C4-2B (cell line): ENCODE data around the gene DPP4.
"Not testable (repeated sequence)": the region's sequence is repeated elsewhere in the genome, so short reads cannot be mapped to it uniquely, and the experiment has no call there.

Experiments
- ZFX ChIP-seq: fragments of 450-650 bp; IDR thresholded peaks from 2 replicates; pipeline ENCODE4 v1.6.1; 2017
- TF ChIP-seq, protein P1 (sequence below): fragments of 450-650 bp; conservative IDR thresholded peaks from 2 replicates; pipeline ENCODE4 v1.5.1; 2017; ENCODE audit warnings: mild to moderate bottlenecking

DNA sequence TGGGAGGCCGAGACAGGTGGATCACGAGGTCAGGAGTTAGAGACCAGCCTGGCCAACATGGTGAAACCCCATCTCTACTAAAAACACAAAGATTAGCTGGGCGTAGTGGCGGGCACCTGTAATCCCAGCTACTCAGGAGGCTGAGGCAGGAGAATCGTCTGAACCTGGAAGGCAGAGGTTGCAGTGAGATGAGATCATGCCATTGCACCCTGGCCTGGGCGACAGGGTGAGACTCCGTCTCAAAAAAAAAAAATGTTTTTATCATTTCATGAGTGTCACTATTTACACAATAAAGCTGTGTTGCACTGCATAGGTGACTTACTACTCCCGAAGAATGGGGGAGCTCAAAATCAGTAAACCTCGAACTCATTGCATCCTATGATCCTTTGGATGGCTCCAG is 120.6 kb downstream of the DPP4 start:
- TF ChIP-seq, protein P1, sequence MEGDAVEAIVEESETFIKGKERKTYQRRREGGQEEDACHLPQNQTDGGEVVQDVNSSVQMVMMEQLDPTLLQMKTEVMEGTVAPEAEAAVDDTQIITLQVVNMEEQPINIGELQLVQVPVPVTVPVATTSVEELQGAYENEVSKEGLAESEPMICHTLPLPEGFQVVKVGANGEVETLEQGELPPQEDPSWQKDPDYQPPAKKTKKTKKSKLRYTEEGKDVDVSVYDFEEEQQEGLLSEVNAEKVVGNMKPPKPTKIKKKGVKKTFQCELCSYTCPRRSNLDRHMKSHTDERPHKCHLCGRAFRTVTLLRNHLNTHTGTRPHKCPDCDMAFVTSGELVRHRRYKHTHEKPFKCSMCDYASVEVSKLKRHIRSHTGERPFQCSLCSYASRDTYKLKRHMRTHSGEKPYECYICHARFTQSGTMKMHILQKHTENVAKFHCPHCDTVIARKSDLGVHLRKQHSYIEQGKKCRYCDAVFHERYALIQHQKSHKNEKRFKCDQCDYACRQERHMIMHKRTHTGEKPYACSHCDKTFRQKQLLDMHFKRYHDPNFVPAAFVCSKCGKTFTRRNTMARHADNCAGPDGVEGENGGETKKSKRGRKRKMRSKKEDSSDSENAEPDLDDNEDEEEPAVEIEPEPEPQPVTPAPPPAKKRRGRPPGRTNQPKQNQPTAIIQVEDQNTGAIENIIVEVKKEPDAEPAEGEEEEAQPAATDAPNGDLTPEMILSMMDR: not testable (repeated sequence)
- TF ChIP-seq ZFX: not testable (repeated sequence)
